Germinal center (tissue), 1 donor: ENCODE measurements around the gene SLC4A11.
A peak's percentile ranks its signal among the peaks of the same experiment; 100 is the strongest.

Experiments
- DNase-seq: peaks from one replicate; pipeline ENCODE4 v3.0.0; 2012; ENCODE audit warnings: mixed read lengths, low spot score

Gene SLC4A11

DNA sequence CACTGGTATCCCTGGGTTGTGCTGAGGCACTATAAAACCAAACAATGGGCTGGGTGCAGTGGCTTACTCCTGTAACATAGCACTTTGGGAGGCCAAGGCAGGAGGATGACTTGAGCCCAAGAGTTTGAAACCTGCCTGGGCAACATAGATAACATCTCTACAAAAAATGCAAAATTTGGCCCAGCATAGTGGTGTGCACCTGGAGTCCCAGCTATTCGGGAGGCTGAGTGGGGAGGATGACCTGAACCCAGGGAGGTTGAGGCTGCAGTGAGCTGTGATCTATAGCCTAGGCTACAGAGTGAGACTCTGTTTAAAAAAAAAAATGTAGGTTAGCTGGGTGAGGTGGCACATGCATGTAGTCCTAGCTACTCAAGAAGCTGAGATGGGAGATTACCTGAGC, 7.7 kb upstream of the SLC4A11 start:
- DNase-seq = no peak

- DNase-seq = no peak
Measured at GRCh38 chr20:3245711-3246110, 6.7 kb upstream of the SLC4A11 start.

- no peak for DNase-seq
Measured at GRCh38 chr20:3245156-3245555, 6.2 kb upstream of the SLC4A11 start.

- no peak for DNase-seq
Measured at GRCh38 chr20:3244613-3245012, 5.6 kb upstream of the SLC4A11 start.

GRCh38 chr20:3243718-3244358, 4.8 kb upstream of the SLC4A11 start:
- no peak for DNase-seq

GRCh38 chr20:3242172-3242692, 3.2 kb upstream of the SLC4A11 start:
- no peak for DNase-seq

DNA sequence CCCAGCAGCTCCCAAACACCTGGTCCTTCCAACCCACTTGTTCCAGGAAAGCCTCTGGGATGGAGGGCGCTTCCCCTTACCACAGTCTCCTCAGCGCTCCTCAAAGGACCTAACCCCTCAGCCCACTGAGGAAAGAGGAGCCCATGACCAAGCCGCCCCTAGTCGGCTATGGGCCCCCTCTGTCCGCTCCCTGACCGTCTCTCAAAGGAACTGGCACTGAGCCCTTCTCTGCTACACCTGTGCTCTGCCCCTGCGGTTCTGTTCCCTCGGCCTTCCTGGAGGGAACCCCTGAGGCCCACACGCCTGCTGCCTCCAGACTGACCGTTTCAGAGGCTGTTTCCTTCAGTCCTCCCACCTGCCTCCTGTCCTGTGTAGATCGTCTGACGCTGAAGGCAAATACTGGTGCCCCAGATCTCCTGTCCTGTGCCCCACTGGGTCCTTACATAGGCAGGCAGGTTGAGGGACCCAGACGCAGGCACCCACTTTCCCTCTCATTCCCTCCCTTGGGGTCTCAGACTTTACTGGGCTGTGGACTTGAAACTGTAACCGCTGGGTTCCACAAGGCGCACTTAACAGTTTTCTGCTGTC, 1.9 kb upstream of the SLC4A11 start:
- DNase-seq = no peak

- DNase-seq = no peak
Measured at GRCh38 chr20:3239867-3240775, 1.1 kb upstream of the SLC4A11 start.

DNA sequence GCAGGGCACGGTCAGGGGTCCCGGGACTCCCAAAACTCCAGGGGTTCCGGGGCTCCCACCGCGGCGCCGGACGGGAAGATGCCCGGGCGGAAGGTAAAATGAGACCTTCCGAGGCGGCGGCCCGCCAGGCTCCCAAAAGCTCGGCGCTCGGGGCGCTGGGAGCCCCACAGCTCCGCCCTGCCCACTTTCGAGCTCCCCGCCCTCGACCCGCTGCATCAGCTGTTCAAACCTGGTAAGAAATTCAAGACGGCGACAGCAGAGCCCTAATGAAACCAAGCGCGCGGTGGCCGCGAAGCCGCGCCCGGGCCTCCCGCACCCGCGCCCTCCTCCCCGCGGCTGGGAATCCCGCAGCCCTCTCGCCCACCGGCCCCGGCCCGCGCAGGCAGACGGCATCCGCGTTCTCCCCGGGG, 369 bp downstream of the SLC4A11 start:
- peak; percentile 63 for DNase-seq

- no peak for DNase-seq
Measured at GRCh38 chr20:3237958-3238615, 903 bp downstream of the SLC4A11 start.

DNA sequence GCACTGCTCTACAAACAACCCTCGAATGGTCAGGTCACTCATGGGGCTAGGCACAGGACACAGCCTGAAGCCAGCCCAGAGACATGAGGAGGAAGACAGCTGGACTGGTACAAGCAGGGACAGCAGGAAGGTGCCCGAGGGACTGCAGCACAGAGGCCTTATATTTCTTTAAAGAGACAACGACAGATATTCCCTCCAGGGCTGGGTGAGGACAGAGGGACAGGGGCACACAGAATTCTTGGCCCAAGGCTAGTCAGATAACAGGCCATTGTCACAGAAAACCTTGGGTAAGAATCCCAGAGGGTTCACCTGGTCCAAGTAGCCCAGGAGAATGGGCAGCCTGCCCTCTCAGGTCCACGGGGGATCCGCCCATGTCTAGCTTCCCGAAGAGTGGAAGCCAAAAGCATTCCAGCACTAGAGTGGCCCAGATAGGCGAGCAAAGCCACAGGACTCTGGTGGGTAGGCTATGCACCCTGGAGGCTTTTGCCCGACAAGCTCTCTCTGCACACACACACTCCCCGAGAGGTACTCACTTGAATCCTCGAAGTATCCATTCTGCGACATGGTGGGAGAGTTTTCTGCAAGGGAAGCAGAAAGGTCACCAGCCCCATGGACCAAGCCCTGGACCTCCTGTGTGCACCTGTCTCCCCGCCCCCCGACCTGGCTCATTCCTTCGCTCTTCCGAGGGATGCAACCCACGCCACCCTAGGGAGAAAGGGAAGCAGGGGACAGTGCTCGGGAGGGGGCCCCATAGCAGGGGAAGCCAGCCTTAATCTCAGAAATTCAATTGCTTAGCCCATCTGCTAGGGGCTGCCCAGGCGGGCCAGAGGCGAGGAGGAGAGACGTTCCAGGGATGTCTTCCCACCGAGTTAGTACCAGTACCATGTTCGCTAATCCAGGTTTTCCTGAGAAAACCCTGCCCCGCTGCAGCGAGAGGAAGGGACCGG, 1.7 kb downstream of the SLC4A11 start:
- no peak for DNase-seq

- no peak for DNase-seq
Measured at GRCh38 chr20:3235666-3236324, 3.2 kb downstream of the SLC4A11 start.

- DNase-seq = no peak
Measured at GRCh38 chr20:3233991-3234498, 4.9 kb downstream of the SLC4A11 start.

DNA sequence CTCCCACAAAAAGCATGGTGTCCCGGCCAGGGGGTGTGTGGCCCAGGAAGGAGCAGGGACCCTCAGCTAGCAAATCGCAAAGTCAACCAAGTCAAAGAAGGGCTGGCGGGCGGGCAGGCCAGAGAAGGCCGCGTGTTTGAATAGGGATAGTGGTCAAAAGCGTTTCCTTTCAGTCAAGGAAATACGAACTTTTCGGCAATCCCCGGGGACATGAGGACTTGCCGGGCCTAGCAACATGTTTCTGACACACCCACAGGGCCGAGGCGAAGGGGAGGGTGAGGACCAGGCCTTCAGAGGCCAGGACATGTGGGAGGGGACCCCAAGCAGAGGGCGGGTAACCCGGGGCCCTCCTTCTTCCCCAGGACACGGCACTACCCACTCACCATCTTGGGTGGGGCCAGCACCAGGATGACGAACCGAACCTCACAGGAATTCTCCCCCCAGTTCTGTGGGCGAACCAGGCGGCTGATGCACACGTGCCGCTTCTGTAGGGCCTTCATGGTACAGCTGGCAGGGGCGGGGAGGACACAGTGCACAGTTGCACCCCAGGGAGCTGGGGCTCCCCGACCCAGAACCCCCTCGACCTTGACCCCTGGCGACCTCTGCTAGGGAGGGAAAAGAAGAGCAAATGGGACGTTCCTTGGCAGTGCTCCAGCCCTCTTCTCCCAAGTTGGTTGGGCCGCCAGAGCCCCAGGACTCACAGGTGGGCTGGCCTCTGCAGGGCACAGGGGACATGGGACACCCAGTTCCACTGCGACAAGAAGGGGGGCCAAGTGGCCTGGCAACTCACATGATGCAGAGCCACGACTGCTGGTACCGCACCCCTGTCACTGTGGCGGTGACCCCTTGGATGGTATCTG, 5.6 kb downstream of the SLC4A11 start:
- no peak for DNase-seq

DNA sequence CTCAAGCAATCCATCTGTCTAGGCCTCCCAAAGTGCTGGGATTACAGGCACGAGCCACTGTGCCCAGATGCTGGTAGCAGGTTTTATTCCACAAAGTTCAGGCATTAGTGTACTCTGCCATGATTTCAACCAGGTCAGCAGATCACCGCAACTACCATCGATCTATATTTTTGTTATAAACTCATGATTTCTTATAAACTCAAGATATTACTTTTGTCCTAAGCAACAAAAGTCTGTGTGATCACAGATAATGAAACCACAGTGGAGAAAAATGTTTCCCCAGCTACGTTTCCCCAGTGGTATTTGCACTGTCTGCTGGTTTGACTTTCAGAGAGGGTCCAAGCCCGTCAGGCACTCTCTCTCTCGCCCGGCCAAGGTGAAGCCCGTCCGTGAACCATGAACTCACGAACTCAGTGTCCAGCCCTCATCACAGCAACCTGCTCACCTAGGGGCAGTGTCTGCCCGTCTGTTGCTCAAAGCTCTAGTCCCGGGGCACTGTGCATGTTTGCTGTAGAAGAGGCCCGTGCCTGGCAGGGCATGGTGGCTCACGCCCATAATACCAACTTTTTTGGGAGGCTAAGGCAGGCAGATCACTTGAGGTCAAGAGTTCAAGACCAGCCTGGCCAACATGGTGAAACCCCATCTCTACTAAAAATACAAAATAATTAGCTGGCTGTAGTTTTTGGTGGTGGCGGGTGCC, 7.0 kb downstream of the SLC4A11 start:
- no peak for DNase-seq

GRCh38 chr20:3231116-3231515, 7.9 kb downstream of the SLC4A11 start:
- no peak for DNase-seq

GRCh38 chr20:3229798-3230197, 9.2 kb downstream of the SLC4A11 start:
- no peak for DNase-seq

DNA sequence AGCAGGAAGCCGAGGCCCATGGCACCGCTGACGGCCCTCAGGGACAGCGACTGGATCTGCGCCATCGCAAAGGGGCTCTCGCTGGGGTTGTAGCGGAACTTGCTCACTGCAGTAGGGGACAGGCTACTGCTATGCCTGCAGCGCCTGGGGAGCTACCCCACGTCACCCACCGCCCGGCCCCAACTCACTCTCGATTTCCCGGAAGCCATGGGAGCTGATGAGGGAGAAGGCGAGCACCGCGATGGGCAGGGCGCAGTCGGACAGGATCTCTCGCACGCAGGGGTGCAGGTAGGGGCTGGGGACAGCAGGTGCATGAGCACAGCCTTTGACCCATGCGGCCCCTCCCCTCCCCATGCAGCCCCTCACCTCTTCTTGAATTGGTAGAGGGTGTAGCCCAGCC, 9.8 kb downstream of the SLC4A11 start:
- no peak for DNase-seq

DNA sequence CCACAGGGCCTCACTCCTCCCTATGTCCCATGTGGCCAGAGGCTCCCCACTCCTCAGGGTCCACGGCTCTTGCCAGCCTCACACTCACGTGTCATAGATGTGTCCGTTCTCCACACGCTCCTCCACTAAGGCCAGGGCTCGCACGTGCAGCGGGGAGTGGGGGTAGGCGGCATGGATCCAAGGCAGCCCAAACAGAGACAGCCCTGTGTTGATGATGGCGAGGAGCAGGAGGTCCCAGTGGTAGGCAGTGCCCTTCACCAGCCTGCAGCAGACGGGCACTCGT, 10.3 kb downstream of the SLC4A11 start:
- no peak for DNase-seq
